Prostate gland (tissue), 2 donors: ENCODE data around the gene PSD4.

Experiments used
- POLR2A ChIP-seq: fragments of 450-650 bp; IDR thresholded peaks from one replicate; pipeline ENCODE4 v1.6.1; 2016; ENCODE audit warnings: antibody characterized with exemption, mild to moderate bottlenecking
- TF ChIP-seq, protein P1 (sequence below), 4 experiments: fragments of 200-600 bp in 2 of 4; fragments of 450-650 bp in 2 of 4; sonication (generic) in 2 of 4; IDR thresholded peaks; 1 replicate in 3 of 4; 2 replicates in 1 of 4; pipeline ENCODE4 v1.5.1; 2016 to 2019; ENCODE audit warnings: antibody characterized with exemption in 4 of 4, mild to moderate bottlenecking in 2 of 4, moderate library complexity in 2 of 4

DNA sequence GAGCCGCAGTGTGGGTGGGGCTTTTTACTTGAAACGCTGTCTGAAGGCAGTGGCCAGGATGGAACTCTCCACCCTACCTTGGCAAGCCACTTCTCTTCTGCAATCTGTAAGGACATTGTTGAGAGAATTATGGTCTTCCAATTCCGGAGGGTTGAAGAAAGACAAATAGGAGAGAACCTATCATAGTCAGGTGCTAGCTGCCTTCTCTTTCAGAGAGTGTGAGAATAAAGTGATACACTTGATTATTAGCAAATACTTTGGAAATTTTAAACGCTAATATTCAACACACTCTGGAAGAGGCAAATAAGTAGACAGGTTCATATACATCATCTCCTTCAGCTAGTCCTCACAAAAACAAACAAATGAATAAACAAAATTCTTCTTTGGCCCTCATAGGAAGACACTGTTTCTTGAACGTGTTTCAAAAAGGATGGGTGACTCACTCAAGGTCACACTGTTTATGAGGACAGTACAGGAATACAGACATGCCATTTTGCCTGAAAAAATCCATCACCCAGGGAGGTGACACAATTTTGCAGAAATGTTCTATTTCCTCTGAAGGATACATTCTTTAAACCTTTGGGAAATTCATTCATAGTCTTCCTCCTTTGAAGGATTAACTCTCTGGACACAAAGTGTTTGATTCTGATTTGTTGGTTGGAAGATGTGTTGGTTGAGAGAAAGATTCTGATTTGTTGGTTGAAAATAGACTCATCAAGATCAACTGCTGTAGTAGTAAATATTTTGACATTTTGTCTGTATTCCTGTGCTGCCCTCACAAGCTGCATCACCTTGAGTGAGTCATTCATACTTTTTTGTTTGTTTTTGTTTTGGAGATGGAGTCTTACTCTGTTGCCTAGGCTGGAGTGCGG is 48.6 kb upstream of the PSD4 start:
- TF ChIP-seq, protein P1, sequence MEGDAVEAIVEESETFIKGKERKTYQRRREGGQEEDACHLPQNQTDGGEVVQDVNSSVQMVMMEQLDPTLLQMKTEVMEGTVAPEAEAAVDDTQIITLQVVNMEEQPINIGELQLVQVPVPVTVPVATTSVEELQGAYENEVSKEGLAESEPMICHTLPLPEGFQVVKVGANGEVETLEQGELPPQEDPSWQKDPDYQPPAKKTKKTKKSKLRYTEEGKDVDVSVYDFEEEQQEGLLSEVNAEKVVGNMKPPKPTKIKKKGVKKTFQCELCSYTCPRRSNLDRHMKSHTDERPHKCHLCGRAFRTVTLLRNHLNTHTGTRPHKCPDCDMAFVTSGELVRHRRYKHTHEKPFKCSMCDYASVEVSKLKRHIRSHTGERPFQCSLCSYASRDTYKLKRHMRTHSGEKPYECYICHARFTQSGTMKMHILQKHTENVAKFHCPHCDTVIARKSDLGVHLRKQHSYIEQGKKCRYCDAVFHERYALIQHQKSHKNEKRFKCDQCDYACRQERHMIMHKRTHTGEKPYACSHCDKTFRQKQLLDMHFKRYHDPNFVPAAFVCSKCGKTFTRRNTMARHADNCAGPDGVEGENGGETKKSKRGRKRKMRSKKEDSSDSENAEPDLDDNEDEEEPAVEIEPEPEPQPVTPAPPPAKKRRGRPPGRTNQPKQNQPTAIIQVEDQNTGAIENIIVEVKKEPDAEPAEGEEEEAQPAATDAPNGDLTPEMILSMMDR (IDR thresholded peaks at IDR 0.05), result no peak
- TF ChIP-seq POLR2A, result no peak
